ENCODE measurements around the gene UTP20.
A peak's percentile ranks its signal among the peaks of the same experiment; 100 is the strongest.
"Not testable (repeated sequence)": the region's sequence is repeated elsewhere in the genome, so short reads cannot be mapped to it uniquely, and the experiment has no call there.

The UTP20 gene

DNA sequence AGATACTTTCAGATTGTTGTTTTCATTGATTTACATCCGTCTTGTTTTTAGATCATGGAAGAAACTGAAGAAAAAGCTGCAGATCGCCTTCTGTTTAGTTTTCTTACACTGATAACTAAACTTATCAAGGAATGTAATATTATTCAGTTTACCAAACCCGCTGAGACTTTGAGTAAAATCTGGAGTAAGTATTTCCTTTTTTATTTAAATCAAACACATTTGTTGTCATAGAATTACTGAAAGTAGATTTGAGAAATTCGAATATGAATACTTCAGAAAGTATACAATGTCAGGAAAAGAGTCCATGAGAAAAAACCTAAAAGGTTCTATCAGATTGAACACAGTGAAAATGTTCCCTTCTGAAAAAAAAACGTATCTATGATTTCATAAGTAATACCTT, 95.7 kb downstream of the UTP20 start:
- Histone ChIP-seq H3K36me3 (ENCODE audit: insufficient read depth, low read length) (peaks cover 83% of the 10 kb centered on the region), H3K9ac (ENCODE audit: insufficient read length) (no peak overlapping the region), H3K9me3 (ENCODE audit: low read depth, low read length) (no peaks in the 10 kb centered on the region), H3K27ac (no peak overlapping the region), H3K4me3 (no peak overlapping the region)
- no peak for DNase-seq (ENCODE audit: low read depth, low spot score)
- TF ChIP-seq EZH2 (IDR thresholded peaks at IDR 0.05): no peak
- TF ChIP-seq POLR2AphosphoS5 (IDR thresholded peaks at IDR 0.05; ENCODE audit: borderline replicate concordance, low read depth, low read length): no peak
- no peak for TF ChIP-seq FOXP2 (optimal IDR thresholded peaks at IDR 0.05; ENCODE audit: control extremely low read depth, extremely low read length, insufficient read depth)

GRCh38 chr12:101379149-101379548, 99.2 kb downstream of the UTP20 start:
- Histone ChIP-seq H3K9me3 (ENCODE audit: low read depth, low read length) (no peaks in the 10 kb centered on the region), H3K36me3 (ENCODE audit: insufficient read depth, low read length) (peaks cover 87% of the 10 kb centered on the region), H3K4me3 (no peak overlapping the region), H3K27ac (no peak overlapping the region), H3K9ac (ENCODE audit: insufficient read length) (no peak overlapping the region)
- no peak for DNase-seq (ENCODE audit: low read depth, low spot score)
- no peak for TF ChIP-seq FOXP2 (optimal IDR thresholded peaks at IDR 0.05; ENCODE audit: control extremely low read depth, extremely low read length, insufficient read depth)
- no peak for TF ChIP-seq EZH2 (IDR thresholded peaks at IDR 0.05)
- no peak for TF ChIP-seq POLR2AphosphoS5 (IDR thresholded peaks at IDR 0.05; ENCODE audit: borderline replicate concordance, low read depth, low read length)

- not testable (repeated sequence) for H3K27ac ChIP-seq; H3K4me3 ChIP-seq; DNase-seq (ENCODE audit: low read depth, low spot score); H3K9ac ChIP-seq (ENCODE audit: insufficient read length); H3K9me3 ChIP-seq (ENCODE audit: low read depth, low read length)
- peaks cover 59% of the 10 kb centered on the region for H3K36me3 ChIP-seq (ENCODE audit: insufficient read depth, low read length)
Measured at GRCh38 chr12:101391181-101391580, 111.3 kb downstream of the UTP20 start.

GRCh38 chr12:101407049-101407435, 127.1 kb downstream of the UTP20 start:
- H3K4me3 ChIP-seq: peak overlapping the region; percentile 98
- H3K9me3 ChIP-seq (ENCODE audit: low read depth, low read length): no peaks in the 10 kb centered on the region
- H3K27ac ChIP-seq: no peak overlapping the region
- H3K9ac ChIP-seq (ENCODE audit: insufficient read length): peak overlapping the region; percentile 98
- DNase-seq (ENCODE audit: low read depth, low spot score): no peak
- H3K36me3 ChIP-seq (ENCODE audit: insufficient read depth, low read length): peaks cover 6% of the 10 kb centered on the region; the same call in 1 of the 2 replicates
- TF ChIP-seq FOXP2 (optimal IDR thresholded peaks at IDR 0.05; ENCODE audit: control extremely low read depth, extremely low read length, insufficient read depth) (no peak), EZH2 (IDR thresholded peaks at IDR 0.05) (no peak), POLR2AphosphoS5 (IDR thresholded peaks at IDR 0.05; ENCODE audit: borderline replicate concordance, low read depth, low read length) (no peak)

GRCh38 chr12:101407436-101408345, 127.8 kb downstream of the UTP20 start, which contains the start of gene ARL1:
ARL1 (minus strand) TSS chr12:101407772; CDS start chr12:101407645, 127 bp downstream.
- H3K9me3 ChIP-seq (ENCODE audit: low read depth, low read length): no peaks in the 10 kb centered on the region
- peak within 1 kb of the TSS; percentile 98 for H3K9ac ChIP-seq (ENCODE audit: insufficient read length)
- DNase-seq (ENCODE audit: low read depth, low spot score): peak; percentile 68
- peak within 1 kb of the TSS; percentile 87 for H3K27ac ChIP-seq
- H3K4me3 ChIP-seq: peak within 1 kb of the TSS; percentile 98
- peak; percentile 67 for TF ChIP-seq POLR2AphosphoS5 (IDR thresholded peaks at IDR 0.05; ENCODE audit: borderline replicate concordance, low read depth, low read length)
- no peak for TF ChIP-seq FOXP2 (optimal IDR thresholded peaks at IDR 0.05; ENCODE audit: control extremely low read depth, extremely low read length, insufficient read depth)
- no peak for TF ChIP-seq EZH2 (IDR thresholded peaks at IDR 0.05)
- H3K36me3 ChIP-seq (ENCODE audit: insufficient read depth, low read length): peaks cover under 1% of the 10 kb centered on the region; the same call in 1 of the 2 replicates

- DNase-seq (ENCODE audit: low read depth, low spot score); H3K4me3 ChIP-seq; H3K27ac ChIP-seq; H3K36me3 ChIP-seq (ENCODE audit: insufficient read depth, low read length); H3K9me3 ChIP-seq (ENCODE audit: low read depth, low read length); H3K9ac ChIP-seq (ENCODE audit: insufficient read length): not testable (repeated sequence)
Measured at GRCh38 chr12:101410169-101410568, 130.3 kb downstream of the UTP20 start.

- TF ChIP-seq EZH2 (IDR thresholded peaks at IDR 0.05) (no peak), FOXP2 (optimal IDR thresholded peaks at IDR 0.05; ENCODE audit: control extremely low read depth, extremely low read length, insufficient read depth) (no peak), POLR2AphosphoS5 (IDR thresholded peaks at IDR 0.05; ENCODE audit: borderline replicate concordance, low read depth, low read length) (no peak)
- no peak overlapping the region for H3K27ac ChIP-seq
Measured at GRCh38 chr12:101414533-101415119, 134.7 kb downstream of the UTP20 start.

DNA sequence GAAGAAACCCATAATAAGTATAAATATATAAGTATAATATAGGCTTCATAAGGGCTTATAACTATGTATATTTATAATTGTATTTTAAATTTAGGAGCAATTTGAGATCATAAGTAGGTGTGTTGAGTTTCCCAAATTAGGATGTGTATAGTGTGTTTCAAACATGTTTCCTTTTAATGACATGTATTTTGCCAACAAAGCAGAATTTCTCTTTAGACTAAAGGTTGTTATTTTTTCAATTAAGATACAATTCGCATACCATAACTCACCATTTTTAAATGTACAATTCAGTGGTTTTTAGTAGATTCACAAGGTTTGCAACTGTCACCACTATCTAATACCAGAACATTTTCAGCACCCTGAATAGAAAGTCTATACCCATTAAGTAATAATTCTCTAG, 135.3 kb downstream of the UTP20 start:
- Histone ChIP-seq H3K27ac (no peak overlapping the region), H3K9ac (ENCODE audit: insufficient read length) (no peak overlapping the region), H3K9me3 (ENCODE audit: low read depth, low read length) (no peaks in the 10 kb centered on the region), H3K36me3 (ENCODE audit: insufficient read depth, low read length) (no peaks in the 10 kb centered on the region), H3K4me3 (no peak overlapping the region)
- TF ChIP-seq FOXP2 (optimal IDR thresholded peaks at IDR 0.05; ENCODE audit: control extremely low read depth, extremely low read length, insufficient read depth) (no peak), POLR2AphosphoS5 (IDR thresholded peaks at IDR 0.05; ENCODE audit: borderline replicate concordance, low read depth, low read length) (no peak), EZH2 (IDR thresholded peaks at IDR 0.05) (no peak)
- DNase-seq (ENCODE audit: low read depth, low spot score): no peak

More at GRCh38 chr12:101414533-101415119, 134.7 kb downstream of the UTP20 start:
- Histone ChIP-seq H3K9me3 (ENCODE audit: low read depth, low read length) (no peaks in the 10 kb centered on the region), H3K9ac (ENCODE audit: insufficient read length) (no peak overlapping the region), H3K36me3 (ENCODE audit: insufficient read depth, low read length) (no peaks in the 10 kb centered on the region), H3K4me3 (no peak overlapping the region)
- DNase-seq (ENCODE audit: low read depth, low spot score): peak; percentile 24

- H3K27ac ChIP-seq; H3K9me3 ChIP-seq (ENCODE audit: low read depth, low read length); H3K36me3 ChIP-seq (ENCODE audit: insufficient read depth, low read length); H3K4me3 ChIP-seq; DNase-seq (ENCODE audit: low read depth, low spot score); H3K9ac ChIP-seq (ENCODE audit: insufficient read length): not testable (repeated sequence)
Measured at GRCh38 chr12:101422066-101422465, 142.2 kb downstream of the UTP20 start.

Measured in SK-N-MC (cell line).